GM21528 (cell line): Measurements from ENCODE around the gene B4GALT5.

Experiments
- ATAC-seq: cut with Tn5 transposase; IDR thresholded peaks from one replicate; pipeline ENCODE4 v1.9.1; 2021; ENCODE audit warnings: mild to moderate bottlenecking, moderate library complexity; ENCODE audit not compliant: unreplicated experiment, low FRiP score

The B4GALT5 gene

GRCh38 chr20:49592120-49592519 is 121.6 kb downstream of the B4GALT5 start:
- ATAC-seq: no peak

- no peak for ATAC-seq
Measured at GRCh38 chr20:49591217-49591865, 122.3 kb downstream of the B4GALT5 start.

- ATAC-seq: no peak
Measured at GRCh38 chr20:49590163-49591017, 123.3 kb downstream of the B4GALT5 start.

GRCh38 chr20:49589747-49590146 is 123.9 kb downstream of the B4GALT5 start:
- ATAC-seq: no peak

GRCh38 chr20:49587111-49587570 is 126.5 kb downstream of the B4GALT5 start:
- no peak for ATAC-seq

- no peak for ATAC-seq
Measured at GRCh38 chr20:49585585-49586245, 128.0 kb downstream of the B4GALT5 start.

- ATAC-seq: no peak
Measured at GRCh38 chr20:49584418-49585382, 129.0 kb downstream of the B4GALT5 start.

GRCh38 chr20:49583669-49584417 is 129.8 kb downstream of the B4GALT5 start:
- no peak for ATAC-seq

GRCh38 chr20:49583343-49583668 is 130.4 kb downstream of the B4GALT5 start:
- ATAC-seq: no peak
